ENCODE results near the gene HIRA.

HIRA gene

GRCh38 chr22:19430890-19431541 is 517 bp downstream of the HIRA start:
- peak overlapping the region; percentile 95 for H3K4me3 ChIP-seq (ENCODE audit: insufficient read depth, low read length, poor library complexity, severe bottlenecking)
- peaks cover 53% of the 10 kb centered on the region for H3K79me2 ChIP-seq (ENCODE audit: insufficient read depth, low read length)
- H3K27ac ChIP-seq (ENCODE audit: low read depth, low read length): peak overlapping the region; percentile 60
- TF ChIP-seq, protein P1, sequence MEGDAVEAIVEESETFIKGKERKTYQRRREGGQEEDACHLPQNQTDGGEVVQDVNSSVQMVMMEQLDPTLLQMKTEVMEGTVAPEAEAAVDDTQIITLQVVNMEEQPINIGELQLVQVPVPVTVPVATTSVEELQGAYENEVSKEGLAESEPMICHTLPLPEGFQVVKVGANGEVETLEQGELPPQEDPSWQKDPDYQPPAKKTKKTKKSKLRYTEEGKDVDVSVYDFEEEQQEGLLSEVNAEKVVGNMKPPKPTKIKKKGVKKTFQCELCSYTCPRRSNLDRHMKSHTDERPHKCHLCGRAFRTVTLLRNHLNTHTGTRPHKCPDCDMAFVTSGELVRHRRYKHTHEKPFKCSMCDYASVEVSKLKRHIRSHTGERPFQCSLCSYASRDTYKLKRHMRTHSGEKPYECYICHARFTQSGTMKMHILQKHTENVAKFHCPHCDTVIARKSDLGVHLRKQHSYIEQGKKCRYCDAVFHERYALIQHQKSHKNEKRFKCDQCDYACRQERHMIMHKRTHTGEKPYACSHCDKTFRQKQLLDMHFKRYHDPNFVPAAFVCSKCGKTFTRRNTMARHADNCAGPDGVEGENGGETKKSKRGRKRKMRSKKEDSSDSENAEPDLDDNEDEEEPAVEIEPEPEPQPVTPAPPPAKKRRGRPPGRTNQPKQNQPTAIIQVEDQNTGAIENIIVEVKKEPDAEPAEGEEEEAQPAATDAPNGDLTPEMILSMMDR (IDR thresholded peaks at IDR 0.05; ENCODE audit: insufficient read depth, low read length, poor library complexity, severe bottlenecking): no peak
- no peak for TF ChIP-seq EZH2phosphoT487 (conservative IDR thresholded peaks at IDR 0.05; ENCODE audit: low read length)
- peak overlapping the region; percentile 83 for H3K4me2 ChIP-seq (ENCODE audit: low read depth, low read length, poor library complexity, severe bottlenecking)
- H3K36me3 ChIP-seq (ENCODE audit: low read length): no peaks in the 10 kb centered on the region
- 0 out of 2 replicates have a peak, but pooled peaks cover 3% of the 10 kb centered on the region for H4K20me1 ChIP-seq (ENCODE audit: low read depth, low read length)
- no peaks in the 10 kb centered on the region for H3K27me3 ChIP-seq (ENCODE audit: low read length)
- no peaks in the 10 kb centered on the region for H3F3A ChIP-seq (ENCODE audit: insufficient read depth)
- no peaks in the 10 kb centered on the region for H3K9me3 ChIP-seq (ENCODE audit: insufficient read depth, low read length)
- peak overlapping the region; percentile 97 for H3K9ac ChIP-seq (ENCODE audit: low read length)
- no peak overlapping the region for H2AFZ ChIP-seq (ENCODE audit: low read depth, low read length, severe bottlenecking)
- H3K9me2 ChIP-seq (replicated peaks; ENCODE audit: insufficient read depth, low read length): no peaks in the 10 kb centered on the region

- peak overlapping the region; percentile 95 for H3K4me3 ChIP-seq (ENCODE audit: insufficient read depth, low read length, poor library complexity, severe bottlenecking)
- H3K27ac ChIP-seq (ENCODE audit: low read depth, low read length): peak overlapping the region; percentile 60
- H2AFZ ChIP-seq (ENCODE audit: low read depth, low read length, severe bottlenecking): no peak overlapping the region
- H3K27me3 ChIP-seq (ENCODE audit: low read length): no peaks in the 10 kb centered on the region
- H3K36me3 ChIP-seq (ENCODE audit: low read length): no peaks in the 10 kb centered on the region
- H3K4me2 ChIP-seq (ENCODE audit: low read depth, low read length, poor library complexity, severe bottlenecking): peak overlapping the region; percentile 83
- H3K9me2 ChIP-seq (replicated peaks; ENCODE audit: insufficient read depth, low read length): no peaks in the 10 kb centered on the region
- H3K9ac ChIP-seq (ENCODE audit: low read length): peak overlapping the region; percentile 97
- no peaks in the 10 kb centered on the region for H3K9me3 ChIP-seq (ENCODE audit: insufficient read depth, low read length)
- no peaks in the 10 kb centered on the region for H3F3A ChIP-seq (ENCODE audit: insufficient read depth)
- peaks cover 59% of the 10 kb centered on the region for H3K79me2 ChIP-seq (ENCODE audit: insufficient read depth, low read length)
- 0 out of 2 replicates have a peak, but pooled peaks cover 3% of the 10 kb centered on the region for H4K20me1 ChIP-seq (ENCODE audit: low read depth, low read length)
- no peak for TF ChIP-seq EZH2phosphoT487 (conservative IDR thresholded peaks at IDR 0.05; ENCODE audit: low read length)
- TF ChIP-seq, protein P1 (IDR thresholded peaks at IDR 0.05; ENCODE audit: insufficient read depth, low read length, poor library complexity, severe bottlenecking): no peak
Measured at GRCh38 chr22:19429950-19430889, 1.3 kb downstream of the HIRA start.

DNA sequence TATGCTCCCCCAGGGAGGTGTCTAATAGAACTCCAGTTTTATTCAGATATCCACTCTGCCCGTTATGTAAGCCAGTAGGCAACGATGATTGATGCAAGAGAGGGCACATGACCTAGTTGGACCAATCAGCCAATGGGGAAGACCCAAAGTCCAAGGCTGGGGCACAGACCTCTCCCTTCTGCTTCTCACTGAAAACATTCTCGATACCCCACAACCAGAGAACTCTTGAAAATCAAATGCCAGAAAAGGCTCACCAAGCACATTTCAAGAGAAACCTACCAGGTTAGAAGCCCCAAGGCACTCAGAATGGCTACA is 7.4 kb downstream of the HIRA start:
- no peak overlapping the region for H3K27ac ChIP-seq (ENCODE audit: low read depth, low read length)
- 0 out of 2 replicates have a peak, but pooled peaks cover 3% of the 10 kb centered on the region for H4K20me1 ChIP-seq (ENCODE audit: low read depth, low read length)
- TF ChIP-seq EZH2phosphoT487 (conservative IDR thresholded peaks at IDR 0.05; ENCODE audit: low read length): no peak
- TF ChIP-seq, protein P1 (IDR thresholded peaks at IDR 0.05; ENCODE audit: insufficient read depth, low read length, poor library complexity, severe bottlenecking): no peak

More for the DNA sequence above, 7.4 kb downstream of the HIRA start:
- Histone ChIP-seq H3K36me3 (ENCODE audit: low read length) (no peaks in the 10 kb centered on the region), H3K9ac (ENCODE audit: low read length) (no peak overlapping the region), H3K4me2 (ENCODE audit: low read depth, low read length, poor library complexity, severe bottlenecking) (no peak overlapping the region), H3K79me2 (ENCODE audit: insufficient read depth, low read length) (peaks cover 94% of the 10 kb centered on the region), H3K4me3 (ENCODE audit: insufficient read depth, low read length, poor library complexity, severe bottlenecking) (no peak overlapping the region), H3K9me3 (ENCODE audit: insufficient read depth, low read length) (no peaks in the 10 kb centered on the region), H3F3A (ENCODE audit: insufficient read depth) (no peaks in the 10 kb centered on the region), H2AFZ (ENCODE audit: low read depth, low read length, severe bottlenecking) (no peak overlapping the region), H3K27me3 (ENCODE audit: low read length) (no peaks in the 10 kb centered on the region), H3K9me2 (replicated peaks; ENCODE audit: insufficient read depth, low read length) (no peaks in the 10 kb centered on the region)
